Stimulated activated CD8-positive, alpha-beta memory T cell treated with anti-CD3 and anti-CD28 coated beads, Interleukin-7, amount 100 ng/mL, for 1 hour (primary cell): ENCODE measurements around the gene ASNSD1.
"Not testable (repeated sequence)": the region's sequence is repeated elsewhere in the genome, so short reads cannot be mapped to it uniquely, and the experiment has no call there.

ENCODE experiments used
- DNase-seq, 2 donors: peaks; one replicate each; pipeline ENCODE4 v3.0.0-alpha.2; 2020; ENCODE audit warnings: low read depth in 2 of 2

Gene ASNSD1

DNA sequence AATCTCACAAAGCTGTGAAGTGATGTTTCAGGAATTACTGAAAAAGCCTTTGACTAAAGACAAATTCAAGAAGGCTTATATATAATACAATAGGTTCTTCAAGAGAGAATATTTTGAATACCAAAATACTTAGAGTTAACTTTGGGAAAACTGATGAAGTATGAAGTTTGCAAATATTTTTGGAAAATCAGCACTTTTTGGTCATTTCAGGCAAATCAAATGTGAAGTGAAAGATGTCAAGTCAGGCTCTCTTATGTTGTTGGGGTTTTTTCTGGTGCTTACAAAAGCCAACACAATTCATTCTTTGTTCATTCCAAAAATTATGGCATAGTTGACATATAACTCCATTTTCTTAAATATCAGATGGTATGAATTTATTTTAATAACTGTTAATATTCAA, 14.7 kb upstream of the ASNSD1 start:
- DNase-seq = no peak

DNA sequence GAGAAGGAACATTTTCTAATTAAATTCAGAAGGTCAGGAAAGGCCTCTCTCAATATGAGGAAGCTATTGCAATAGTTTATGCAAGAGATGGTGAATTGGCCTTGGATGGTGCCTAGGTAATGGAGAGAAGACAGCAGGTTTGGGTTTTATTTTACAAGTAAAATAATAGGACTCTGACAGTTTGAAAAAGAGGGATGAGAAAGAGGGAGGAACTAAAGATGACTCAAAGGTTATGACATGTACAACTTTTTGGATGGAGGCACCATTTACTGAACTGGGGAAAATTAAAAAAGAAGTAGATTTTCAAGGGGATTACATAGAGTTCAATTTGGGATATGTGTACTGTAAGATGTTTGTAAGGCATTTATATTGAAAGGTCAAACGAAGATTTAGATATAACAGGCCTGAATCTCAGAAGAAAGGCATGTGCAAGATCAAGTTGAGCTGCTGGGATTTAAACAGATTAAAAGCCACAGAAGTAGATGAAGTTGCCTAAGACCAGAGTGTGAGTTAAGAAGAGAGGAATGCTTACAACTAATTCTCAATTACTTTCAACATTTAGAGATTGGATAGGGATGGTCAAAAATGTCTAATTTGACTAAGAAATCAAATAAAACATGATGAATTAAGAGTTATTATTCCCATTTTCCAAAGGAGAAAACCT, 12.3 kb upstream of the ASNSD1 start:
- DNase-seq = no peak

DNA sequence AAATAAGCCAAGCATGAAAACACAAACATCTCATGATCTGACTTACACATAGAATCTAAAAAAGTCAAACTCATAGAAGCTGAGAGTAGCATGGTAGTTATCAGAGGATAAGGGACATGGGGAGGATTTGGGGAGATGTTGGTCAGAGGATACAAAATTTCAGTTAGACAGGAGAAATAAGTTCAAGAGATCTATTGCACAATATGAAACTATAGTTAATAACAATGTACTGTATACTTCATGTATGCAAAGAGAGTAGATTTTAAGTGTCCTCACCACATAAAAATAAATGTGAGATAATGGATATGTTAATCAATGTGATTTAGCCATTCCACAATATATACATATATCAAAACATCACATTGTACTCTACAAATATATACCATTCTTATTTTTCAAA, 10.0 kb upstream of the ASNSD1 start:
- DNase-seq = no peak

DNA sequence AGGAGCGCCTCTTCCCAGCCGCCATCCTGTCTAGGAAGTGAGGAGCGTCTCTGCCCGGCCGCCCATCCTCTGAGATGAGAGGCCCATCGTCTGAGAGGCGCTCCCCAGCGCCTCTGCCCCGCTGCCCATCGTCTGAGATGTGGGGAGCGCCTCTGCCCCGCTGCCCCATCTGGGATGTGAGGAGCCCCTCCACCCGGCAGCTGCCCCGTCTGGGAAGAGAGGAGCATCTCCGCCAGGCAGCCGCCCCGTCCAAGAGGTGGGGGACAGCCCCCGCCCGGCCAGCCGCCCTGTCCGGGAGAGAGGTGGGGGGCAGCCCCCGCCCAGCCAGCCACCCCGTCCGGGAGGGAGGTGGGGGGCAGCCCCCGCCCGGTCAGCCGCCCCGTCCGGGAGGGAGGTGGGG, 7.8 kb upstream of the ASNSD1 start:
- DNase-seq = not testable (repeated sequence)

DNA sequence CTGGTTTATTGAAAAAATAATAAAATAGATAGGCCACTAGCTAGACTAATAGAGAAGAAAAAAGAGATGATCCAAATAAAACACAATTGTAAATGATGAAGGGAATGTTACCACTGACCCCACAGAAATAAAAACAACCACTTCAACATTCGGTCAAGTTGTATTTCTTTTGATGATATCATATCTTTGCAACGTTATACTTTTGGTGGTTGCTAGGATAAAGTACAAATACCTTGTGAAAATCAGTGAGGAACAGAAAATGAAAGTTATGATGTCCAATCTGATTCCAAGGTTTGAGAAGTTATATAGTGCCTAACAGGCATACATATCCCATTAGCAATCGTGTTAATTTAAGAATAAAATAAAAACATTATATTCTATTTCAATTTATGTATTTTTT, 6.6 kb upstream of the ASNSD1 start:
- no peak for DNase-seq

DNA sequence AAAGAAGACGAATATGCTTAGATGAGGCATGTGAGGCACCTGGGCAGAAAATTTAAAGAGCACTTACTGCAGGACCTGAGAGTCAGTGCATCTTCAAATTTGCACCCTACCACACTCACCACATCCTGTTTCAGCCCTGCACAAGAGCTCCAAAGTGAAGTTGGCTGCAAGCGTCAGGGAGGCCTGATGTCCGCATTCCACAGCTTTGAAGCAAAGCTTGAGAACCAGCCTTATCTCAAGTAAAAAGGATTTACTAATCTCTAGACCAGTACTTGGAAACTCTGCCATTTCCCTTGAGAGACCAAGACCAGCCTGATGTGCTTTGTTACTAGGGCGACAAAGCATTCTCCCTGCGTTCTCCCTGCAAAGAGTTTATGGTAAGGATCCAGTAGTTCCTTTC, 3.4 kb upstream of the ASNSD1 start:
- DNase-seq = no peak

DNA sequence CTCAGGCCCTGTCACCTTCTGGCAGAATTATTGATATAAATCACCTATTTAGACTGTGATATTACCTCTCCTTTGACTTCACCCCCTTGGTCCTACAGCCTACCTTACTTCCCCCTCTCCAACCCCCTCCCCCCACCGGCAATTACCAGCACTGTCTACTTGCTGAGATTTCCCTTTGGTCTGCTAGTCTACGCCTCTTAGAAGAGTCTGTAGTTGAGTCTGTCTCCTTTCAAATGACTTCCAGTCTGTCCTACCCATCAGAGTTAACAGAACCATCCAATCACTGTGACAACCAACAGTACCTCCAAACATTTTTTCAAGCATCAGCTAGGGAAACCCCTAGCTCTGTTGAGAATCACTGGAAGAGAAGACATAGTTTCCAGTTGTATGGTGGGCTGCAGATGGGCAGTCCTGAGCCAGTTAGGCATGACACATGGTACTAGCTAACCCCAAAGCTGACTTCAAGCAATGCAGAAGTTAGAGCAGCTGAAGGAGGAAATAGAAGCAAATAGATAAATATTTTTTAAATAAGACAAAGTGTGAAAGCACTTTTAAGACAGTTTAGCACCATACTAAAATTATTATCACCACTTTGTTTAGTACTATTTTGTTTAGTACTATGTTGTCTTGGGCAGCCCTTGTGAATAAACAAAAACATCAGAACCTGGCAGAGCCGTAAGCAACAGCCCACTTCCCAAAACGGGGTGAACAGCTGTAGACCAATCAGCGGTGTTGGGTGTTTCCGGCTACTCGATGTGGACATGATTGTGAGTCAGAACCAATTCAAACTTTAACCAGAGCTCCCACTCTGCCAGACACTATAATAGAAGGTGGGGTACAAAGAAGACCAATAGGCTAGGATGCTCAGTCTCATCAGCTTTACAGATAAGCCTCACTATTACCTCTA, 2.7 kb upstream of the ASNSD1 start:
- DNase-seq = no peak

DNA sequence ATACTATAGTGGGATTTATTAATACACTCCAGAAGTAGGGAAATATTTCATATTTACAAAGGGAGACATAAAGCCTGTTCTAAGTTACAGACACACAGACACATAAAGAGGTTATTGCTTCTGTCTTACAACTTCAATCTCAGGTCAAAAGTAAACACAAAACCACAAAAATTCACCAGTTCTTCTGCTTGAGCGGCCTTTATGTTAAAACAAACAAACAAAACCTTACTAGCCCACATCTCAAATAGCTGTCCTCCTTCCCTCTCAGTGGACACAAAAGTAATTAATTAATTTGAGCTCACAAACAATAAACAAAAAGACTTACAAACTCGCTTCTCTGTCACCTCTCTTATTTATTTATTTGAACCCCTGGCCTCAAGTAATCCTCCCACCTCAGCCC, 1.5 kb upstream of the ASNSD1 start:
- DNase-seq = no peak

DNA sequence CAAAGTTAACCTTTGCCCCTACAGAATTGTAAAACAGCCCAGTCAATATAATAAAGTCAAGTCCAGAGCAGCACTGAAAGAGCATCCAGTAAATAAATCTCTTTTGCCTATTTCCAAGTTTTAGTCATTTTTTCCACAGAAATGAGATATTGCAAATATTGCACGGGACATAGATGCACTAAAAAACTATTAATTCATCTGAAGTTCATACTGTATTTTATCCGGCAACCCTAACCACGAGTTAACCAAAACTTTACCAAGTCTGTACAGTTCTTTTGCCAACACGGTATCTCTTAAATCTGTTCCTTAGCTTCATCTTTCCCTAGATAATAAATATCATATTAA, 484 bp upstream of the ASNSD1 start:
- DNase-seq = no peak

DNA sequence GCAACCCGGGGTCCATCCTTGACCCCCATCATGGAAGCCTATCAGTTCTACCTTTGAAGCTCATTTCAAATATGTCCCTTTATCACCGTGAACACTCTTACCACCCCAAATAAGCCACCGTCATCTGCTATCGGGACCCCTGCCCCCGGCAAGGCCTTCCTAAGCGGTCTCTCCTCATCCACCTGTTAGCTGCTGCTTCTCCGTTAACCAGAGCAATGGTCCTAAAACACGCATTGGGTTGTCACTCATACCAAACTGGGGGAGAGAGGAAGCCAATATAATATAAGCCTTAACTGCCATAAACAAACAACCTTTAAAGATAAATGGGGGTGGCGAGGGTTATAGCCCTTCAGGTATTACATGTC, 680 bp downstream of the ASNSD1 start:
- no peak for DNase-seq

DNA sequence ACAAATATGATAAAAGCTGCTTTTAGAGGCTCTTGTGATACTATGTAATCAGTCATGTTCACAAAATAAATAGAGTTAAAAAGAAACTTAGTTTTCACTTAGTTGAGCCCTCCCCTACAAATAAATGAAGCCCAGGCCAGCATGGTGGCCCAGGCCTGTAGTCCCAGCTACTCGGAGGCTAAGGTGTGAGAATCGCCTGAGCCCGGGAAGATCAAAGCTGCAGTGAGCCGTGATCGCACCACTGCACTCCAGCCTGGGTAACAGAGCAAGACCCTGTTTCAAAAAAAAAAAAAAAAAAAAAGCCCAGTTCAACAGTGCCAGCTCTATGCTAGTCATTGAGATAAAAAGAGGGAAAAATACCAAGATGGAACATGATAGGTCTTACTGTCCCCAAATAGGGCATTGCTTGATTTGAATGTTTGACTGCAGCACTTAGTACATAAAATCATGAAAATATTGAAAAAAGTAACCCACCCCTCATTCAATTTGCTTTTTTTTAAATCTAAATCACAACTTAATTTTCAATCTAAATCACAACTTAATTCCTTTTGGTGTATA, 1.5 kb downstream of the ASNSD1 start:
- DNase-seq = no peak

DNA sequence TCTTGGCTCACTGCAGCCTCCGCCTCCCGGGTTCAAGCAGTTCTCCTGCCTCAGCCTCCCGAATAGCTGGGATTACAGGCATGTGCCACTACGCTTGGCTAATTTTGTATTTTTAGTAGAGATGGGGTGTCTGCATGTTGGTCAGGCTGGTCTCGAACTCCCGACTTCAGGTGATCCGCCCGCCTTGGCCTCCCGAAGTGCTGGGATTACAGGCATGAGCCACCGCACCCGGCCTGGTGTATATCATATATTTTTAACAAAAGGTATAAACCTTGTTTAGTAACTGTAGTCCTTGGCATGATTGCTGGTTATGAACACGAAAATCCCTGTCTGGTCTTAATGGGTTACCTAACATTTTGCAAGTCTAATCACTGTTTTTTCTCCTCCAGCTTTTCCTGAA, 2.1 kb downstream of the ASNSD1 start:
- not testable (repeated sequence) for DNase-seq

DNA sequence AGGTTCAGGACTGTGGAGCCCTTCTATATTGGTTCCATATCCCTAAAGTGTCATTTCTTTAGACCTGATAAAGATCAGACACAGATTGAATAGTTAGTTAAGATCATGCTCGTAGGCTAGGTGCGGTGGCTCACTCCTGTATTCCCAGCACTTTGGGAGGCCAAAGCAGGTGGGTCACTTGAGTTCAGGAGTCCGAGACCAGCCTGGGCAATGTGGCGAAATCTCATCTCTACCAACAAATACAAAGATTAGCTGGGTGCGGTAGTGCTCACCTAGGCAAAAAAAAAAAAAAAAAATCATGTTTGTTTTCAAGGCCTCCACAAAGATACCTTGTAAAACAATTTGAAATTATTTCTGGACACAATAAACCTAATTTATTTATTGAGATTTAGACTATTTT, 8.7 kb downstream of the ASNSD1 start:
- no peak for DNase-seq

DNA sequence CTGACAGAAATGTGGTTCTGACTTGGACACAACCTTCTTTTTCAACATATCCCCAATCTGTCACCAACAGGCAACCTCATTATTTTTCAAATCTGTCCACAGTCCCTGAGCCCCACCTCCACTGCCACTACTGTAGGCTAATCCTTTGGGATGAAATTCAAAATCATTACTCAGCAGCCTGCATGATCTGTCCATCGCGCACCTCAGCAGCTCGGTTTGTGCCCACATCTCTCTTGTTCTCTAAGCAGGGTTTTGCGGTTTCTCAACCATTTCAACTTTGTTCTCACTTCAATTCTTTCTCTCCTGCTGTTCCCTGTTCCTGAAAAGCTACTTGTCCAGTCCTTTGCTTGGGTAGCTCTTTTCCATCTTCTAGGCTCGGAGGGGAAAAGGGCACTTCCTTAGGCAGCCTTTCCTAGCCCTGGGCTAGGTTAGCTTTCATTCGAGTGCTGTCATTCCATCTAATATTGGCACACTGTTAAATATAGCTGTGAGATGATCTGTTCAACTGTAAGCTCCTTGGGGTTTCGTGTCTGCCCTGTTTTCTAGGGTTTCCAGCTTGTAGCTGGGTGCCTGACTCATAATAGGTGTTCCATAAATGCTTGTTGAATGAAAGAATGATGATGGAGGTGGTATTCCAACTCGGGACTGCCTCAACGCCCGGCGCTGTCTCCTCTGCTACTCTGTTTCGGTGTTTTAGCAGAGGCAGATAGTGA, 12.6 kb downstream of the ASNSD1 start:
- no peak for DNase-seq

DNA sequence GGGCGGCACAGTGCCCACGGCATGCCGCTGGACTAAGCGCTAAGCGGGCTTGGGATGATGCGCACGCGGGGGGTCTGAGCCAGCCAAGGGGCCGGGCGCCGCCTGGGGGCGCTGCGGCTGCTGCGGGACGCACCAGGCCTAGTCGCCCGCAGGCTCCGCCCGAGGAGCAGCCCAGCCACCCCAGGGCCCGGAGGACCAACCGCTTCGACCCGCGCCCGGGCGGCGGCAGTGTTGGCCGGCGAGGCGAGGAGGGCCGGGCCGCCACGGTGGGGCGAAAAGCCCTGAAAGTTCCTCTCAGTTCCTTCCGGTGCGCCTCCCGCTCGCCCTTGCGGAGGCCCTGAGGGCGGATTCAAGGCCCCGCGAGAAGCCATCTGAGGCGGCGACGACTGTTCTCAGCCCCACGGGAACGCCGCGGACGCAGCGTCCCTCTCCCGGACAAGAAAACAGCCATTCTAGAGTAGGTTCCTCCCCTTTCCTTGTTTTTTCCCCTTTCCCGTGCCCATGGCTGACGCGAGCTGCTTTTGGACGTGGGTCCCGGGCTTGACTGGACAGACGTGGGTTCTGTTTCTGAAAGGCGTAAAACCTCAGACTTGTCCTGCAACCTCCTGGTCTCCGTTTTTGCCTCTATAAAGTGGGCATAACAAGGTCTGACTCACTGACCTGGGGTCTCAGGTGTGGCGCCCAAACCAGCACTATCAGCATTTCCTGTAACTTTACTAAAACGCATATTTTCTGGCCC, 13.3 kb downstream of the ASNSD1 start, which contains the start of gene ANKAR:
Gene ANKAR, plus strand, starts transcription at position 297 of the 739 bp plus-strand sequence. CDS start 1,821 bp downstream, outside the sequence.
- peak; percentile 49 to 64 for DNase-seq

DNA sequence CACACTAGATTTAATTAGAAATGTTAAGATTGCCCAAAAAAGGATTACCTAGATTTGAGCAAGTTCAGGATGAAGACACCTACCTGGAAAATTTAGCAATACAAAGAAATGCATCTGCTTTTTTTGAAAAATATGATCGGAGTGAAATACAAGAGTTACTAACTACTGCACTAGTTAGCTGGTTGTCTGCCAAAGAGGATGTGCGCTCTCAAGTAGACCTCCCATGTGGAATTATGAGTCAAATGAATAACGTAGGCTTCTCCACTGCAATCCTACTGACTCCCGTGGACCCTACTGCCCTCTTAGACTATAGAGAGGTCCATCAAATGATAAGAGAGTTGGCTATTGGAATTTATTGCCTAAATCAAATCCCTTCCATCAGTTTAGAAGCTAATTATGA, 15.2 kb downstream of the ASNSD1 start:
- no peak for DNase-seq

DNA sequence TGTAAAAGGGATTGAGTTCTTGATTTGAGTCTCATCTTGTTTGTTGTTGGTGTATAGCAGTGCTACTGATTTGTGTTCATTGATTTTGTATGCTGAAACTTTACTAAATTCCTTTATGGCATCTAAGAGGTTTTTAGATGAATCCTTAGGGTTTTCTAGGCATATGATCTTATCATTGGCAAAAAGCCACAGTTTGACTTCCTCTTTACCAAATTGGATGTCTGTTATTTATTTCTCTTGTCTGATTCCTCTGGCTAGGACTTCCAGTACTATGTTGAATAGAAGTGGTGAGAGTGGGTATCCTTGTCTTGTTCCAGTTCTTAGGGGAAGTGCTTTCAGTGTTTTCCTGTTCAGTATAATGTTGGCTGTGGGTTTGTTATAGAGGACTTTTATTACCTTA, 18.0 kb downstream of the ASNSD1 start:
- no peak for DNase-seq

DNA sequence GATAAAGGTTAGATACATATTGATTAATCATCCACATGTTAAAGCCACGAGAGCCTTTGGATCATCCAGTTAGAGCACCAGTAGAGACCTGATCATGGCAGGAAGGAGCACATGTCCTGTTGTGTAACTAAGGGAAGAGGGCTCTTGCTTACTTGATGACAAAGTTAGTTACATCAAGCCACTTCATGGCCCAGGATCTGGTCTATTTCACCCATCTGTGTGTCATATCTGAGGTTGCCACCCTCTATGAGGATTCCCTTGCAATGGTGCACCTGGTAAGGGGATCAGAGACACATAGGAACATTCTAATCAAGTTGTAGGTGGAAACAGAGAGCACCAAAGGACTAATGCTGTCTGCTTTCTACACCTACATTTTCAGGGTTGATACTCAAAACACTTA, 19.9 kb downstream of the ASNSD1 start:
- DNase-seq = no peak

DNA sequence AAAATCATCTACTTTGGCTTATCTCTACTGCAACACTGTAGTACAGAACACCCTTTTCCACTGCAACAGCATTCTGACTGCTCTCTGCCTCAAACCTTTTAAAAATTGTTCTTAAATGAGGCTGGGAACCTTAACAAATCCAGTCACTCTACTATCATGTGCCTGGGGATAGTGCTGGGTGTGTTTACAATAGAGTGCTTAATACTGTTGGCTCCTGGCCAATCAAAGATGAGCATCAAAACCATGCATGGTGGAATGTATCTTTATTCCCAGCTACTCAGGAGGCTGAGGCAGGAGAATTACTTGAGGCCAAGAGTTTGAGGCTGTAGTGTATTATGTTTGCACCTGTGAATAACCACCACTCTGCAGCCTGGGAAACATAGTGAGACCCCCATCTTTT, 20.6 kb downstream of the ASNSD1 start:
- no peak for DNase-seq

DNA sequence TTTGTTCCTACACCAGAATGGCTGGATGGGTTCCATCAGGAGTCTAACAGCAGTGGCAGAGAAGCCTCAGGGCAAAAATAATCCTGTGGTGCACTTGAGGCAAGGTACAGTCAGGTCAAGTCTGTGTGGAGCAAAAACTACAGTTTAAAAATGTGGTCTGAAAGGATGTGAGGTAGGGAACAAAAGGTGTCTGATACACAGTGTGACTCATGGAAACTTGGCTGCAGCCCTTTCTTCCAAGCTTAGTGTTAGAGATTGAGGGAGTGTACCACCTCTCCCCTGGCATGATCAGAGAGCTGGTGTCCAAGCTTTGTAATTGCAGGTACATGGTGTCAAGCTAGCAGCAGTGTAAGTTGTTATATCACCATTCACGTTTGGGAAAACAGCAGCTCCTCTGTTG, 22.1 kb downstream of the ASNSD1 start:
- no peak for DNase-seq

DNA sequence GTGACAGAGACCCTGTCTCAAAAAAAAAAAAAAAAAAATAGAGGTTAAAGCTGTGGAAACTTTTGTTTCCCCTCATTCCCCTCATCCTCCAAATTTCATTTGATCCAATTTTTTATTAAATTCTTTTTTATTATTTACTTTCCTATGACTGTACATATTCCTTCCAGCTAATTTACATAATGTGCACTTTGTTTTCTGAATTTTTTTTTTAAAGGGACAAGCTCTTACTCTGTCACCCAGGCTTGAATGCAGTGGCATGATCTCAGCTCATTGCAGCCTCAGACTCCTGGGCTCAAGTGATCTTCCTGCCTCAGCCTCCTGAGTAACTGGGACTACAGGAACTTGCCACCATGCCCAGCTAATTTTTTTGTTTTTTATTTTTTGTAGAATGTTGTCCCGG, 23.6 kb downstream of the ASNSD1 start:
- DNase-seq = no peak
